ENCODE results near the gene ZNF622.
A peak's percentile ranks its signal among the peaks of the same experiment; 100 is the strongest.

Gene ZNF622

DNA sequence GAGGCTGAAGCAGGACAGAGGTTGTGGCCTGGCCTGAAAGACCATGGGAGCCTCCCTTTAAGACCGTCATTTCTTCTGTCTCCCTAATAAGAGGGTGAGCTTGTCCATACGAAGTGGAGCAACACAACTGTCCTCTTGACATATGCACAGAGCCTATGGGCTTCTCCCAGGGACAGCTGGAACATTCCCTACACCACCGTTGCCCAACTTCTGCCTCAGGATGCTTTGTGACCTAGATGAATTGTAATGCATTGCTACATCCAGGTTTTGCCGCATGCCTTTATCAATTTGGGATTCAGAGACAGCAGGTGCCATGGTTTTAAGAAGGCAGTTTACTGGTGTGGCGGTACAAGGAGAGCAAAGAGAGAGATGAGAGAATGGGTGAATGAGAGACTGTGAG is 34.4 kb upstream of the ZNF622 start:
- H3K14ac ChIP-seq (ENCODE audit: low read length) = no peak overlapping the region
- H3K18ac ChIP-seq (ENCODE audit: low read length) = no peak overlapping the region
- H4K91ac ChIP-seq (ENCODE audit: low read depth, low read length) = no peak overlapping the region
- H3K23ac ChIP-seq (ENCODE audit: low read length) = no peak overlapping the region
- no peak overlapping the region for H2AFZ ChIP-seq (ENCODE audit: insufficient read depth, low read length, poor library complexity)
- peaks cover 2% of the 10 kb centered on the region for H3K79me2 ChIP-seq (ENCODE audit: control insufficient read depth, insufficient read depth, low read length, poor library complexity)
- H2BK5ac ChIP-seq (ENCODE audit: low read depth, low read length, poor library complexity) = no peak overlapping the region
- no peak overlapping the region for H3K4me3 ChIP-seq (ENCODE audit: low read depth, low read length)
- H3K9me3 ChIP-seq (ENCODE audit: insufficient read depth, low read depth, low read length) = peaks cover 3% of the 10 kb centered on the region
- no CpG with 5 or more reads among the region's 5 CpGs for WGBS (ENCODE audit: extremely low coverage, insufficient coverage, insufficient read length)
- no peak overlapping the region for H3K27ac ChIP-seq (ENCODE audit: low read depth, low read length)
- no peak overlapping the region for H2BK120ac ChIP-seq (ENCODE audit: insufficient read depth, low read length, poor library complexity)
- H3K4me1 ChIP-seq (ENCODE audit: control insufficient read depth in 1 of 2, insufficient read depth in 2 of 2, low read length in 2 of 2) = peaks cover 0 to 3% of the 10 kb centered on the region in 2 experiments
- no peaks in the 10 kb centered on the region for H3K27me3 ChIP-seq (ENCODE audit: insufficient read depth, low read length)
- H3K4me2 ChIP-seq (ENCODE audit: low read length) = no peak overlapping the region
- no peaks in the 10 kb centered on the region for H3K79me1 ChIP-seq (ENCODE audit: low read length)
- no peak overlapping the region for H3K4ac ChIP-seq (ENCODE audit: low read depth, low read length)
- H3K9ac ChIP-seq (ENCODE audit: low read length) = no peak overlapping the region
- peak; percentile 62 to 77 for DNase-seq
- H2BK12ac ChIP-seq (ENCODE audit: low read length) = no peak overlapping the region
- no peak overlapping the region for H4K8ac ChIP-seq (ENCODE audit: low read depth, low read length)
- H2AK5ac ChIP-seq (ENCODE audit: low read length) = no peak overlapping the region
- no peak overlapping the region for H4K12ac ChIP-seq (ENCODE audit: low read depth, low read length)
- H3K36me3 ChIP-seq (ENCODE audit: control insufficient read depth in 1 of 2, insufficient read depth in 2 of 2, low read length in 2 of 2) = no peaks in the 10 kb centered on the region

DNA sequence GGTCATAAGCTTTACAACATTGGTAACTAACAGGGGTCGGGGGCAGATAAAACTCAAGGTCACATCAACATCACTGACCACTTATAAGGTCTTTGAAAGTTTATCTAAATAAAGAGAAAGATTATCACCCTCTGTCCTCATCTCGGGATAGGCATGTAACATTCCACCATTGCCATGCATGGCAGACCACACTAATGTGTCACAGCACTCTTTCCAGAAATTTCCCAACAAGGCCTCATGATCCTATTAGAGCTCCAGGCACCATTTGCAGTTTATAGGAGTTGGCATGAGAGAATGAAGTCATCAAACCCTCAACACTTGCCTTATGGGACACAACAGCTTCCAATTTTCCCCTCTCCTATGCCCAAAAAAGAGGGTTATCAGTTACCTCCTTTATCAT is 31.9 kb upstream of the ZNF622 start:
- Histone ChIP-seq H3K27me3 (ENCODE audit: insufficient read depth, low read length) (no peaks in the 10 kb centered on the region), H2BK120ac (ENCODE audit: insufficient read depth, low read length, poor library complexity) (no peak overlapping the region), H2AK5ac (ENCODE audit: low read length) (no peak overlapping the region), H3K14ac (ENCODE audit: low read length) (no peak overlapping the region), H4K8ac (ENCODE audit: low read depth, low read length) (no peak overlapping the region), H3K9me3 (ENCODE audit: insufficient read depth, low read depth, low read length) (peaks cover 5% of the 10 kb centered on the region), H2BK12ac (ENCODE audit: low read length) (no peak overlapping the region), H3K9ac (ENCODE audit: low read length) (no peak overlapping the region), H3K4ac (ENCODE audit: low read depth, low read length) (no peak overlapping the region), H4K12ac (ENCODE audit: low read depth, low read length) (no peak overlapping the region), H2AFZ (ENCODE audit: insufficient read depth, low read length, poor library complexity) (no peak overlapping the region), H3K18ac (ENCODE audit: low read length) (no peak overlapping the region), H3K23ac (ENCODE audit: low read length) (no peak overlapping the region), H2BK5ac (ENCODE audit: low read depth, low read length, poor library complexity) (no peak overlapping the region), H3K4me1 (ENCODE audit: control insufficient read depth in 1 of 2, insufficient read depth in 2 of 2, low read length in 2 of 2) (no peaks in the 10 kb centered on the region), H3K36me3 (ENCODE audit: control insufficient read depth in 1 of 2, insufficient read depth in 2 of 2, low read length in 2 of 2) (no peaks in the 10 kb centered on the region), H3K4me2 (ENCODE audit: low read length) (no peak overlapping the region), H3K79me1 (ENCODE audit: low read length) (no peaks in the 10 kb centered on the region), H4K91ac (ENCODE audit: low read depth, low read length) (no peak overlapping the region), H3K79me2 (ENCODE audit: control insufficient read depth, insufficient read depth, low read length, poor library complexity) (no peaks in the 10 kb centered on the region), H3K27ac (ENCODE audit: low read depth, low read length) (no peak overlapping the region), H3K4me3 (ENCODE audit: low read depth, low read length) (no peak overlapping the region)
- no peak for DNase-seq
- no CpG with 5 or more reads among the region's 2 CpGs for WGBS (ENCODE audit: extremely low coverage, insufficient coverage, insufficient read length)

DNA sequence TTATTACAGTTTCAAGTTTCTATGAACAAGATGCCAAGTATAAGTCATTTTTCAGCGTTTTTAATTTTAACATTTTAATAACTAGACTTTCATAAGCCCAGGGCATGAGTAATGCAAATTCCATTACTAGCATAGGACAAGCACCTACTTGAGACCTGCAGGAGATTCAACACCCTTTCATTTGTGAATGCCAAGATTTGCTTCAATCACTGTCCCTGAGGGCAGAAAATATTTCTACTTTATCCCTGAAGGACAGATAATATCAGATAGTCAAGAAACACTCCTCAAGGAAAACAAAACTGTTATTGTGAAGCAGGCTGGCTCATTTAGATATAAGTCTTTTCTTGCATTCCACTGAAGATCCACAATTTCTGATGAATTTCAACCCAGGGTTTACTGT is 27.7 kb upstream of the ZNF622 start:
- Histone ChIP-seq H2BK5ac (ENCODE audit: low read depth, low read length, poor library complexity) (no peak overlapping the region), H3K79me1 (ENCODE audit: low read length) (no peaks in the 10 kb centered on the region), H3K4me1 (ENCODE audit: control insufficient read depth in 1 of 2, insufficient read depth in 2 of 2, low read length in 2 of 2) (no peaks in the 10 kb centered on the region), H3K9ac (ENCODE audit: low read length) (no peak overlapping the region), H2AFZ (ENCODE audit: insufficient read depth, low read length, poor library complexity) (no peak overlapping the region), H3K79me2 (ENCODE audit: control insufficient read depth, insufficient read depth, low read length, poor library complexity) (no peaks in the 10 kb centered on the region), H3K14ac (ENCODE audit: low read length) (no peak overlapping the region), H3K27me3 (ENCODE audit: insufficient read depth, low read length) (no peaks in the 10 kb centered on the region), H3K36me3 (ENCODE audit: control insufficient read depth in 1 of 2, insufficient read depth in 2 of 2, low read length in 2 of 2) (no peaks in the 10 kb centered on the region), H3K23ac (ENCODE audit: low read length) (no peak overlapping the region), H4K8ac (ENCODE audit: low read depth, low read length) (no peak overlapping the region), H3K4ac (ENCODE audit: low read depth, low read length) (no peak overlapping the region), H3K4me3 (ENCODE audit: low read depth, low read length) (no peak overlapping the region), H4K12ac (ENCODE audit: low read depth, low read length) (no peak overlapping the region), H3K9me3 (ENCODE audit: insufficient read depth, low read depth, low read length) (peaks cover 5% of the 10 kb centered on the region), H3K18ac (ENCODE audit: low read length) (no peak overlapping the region), H3K4me2 (ENCODE audit: low read length) (no peak overlapping the region), H2BK12ac (ENCODE audit: low read length) (no peak overlapping the region), H2AK5ac (ENCODE audit: low read length) (no peak overlapping the region), H3K27ac (ENCODE audit: low read depth, low read length) (no peak overlapping the region), H4K91ac (ENCODE audit: low read depth, low read length) (no peak overlapping the region), H2BK120ac (ENCODE audit: insufficient read depth, low read length, poor library complexity) (no peak overlapping the region)
- WGBS (ENCODE audit: extremely low coverage, insufficient coverage, insufficient read length) = no CpG with 5 or more reads among the region's 1 CpG
- peak; percentile 62 to 98 for DNase-seq

DNA sequence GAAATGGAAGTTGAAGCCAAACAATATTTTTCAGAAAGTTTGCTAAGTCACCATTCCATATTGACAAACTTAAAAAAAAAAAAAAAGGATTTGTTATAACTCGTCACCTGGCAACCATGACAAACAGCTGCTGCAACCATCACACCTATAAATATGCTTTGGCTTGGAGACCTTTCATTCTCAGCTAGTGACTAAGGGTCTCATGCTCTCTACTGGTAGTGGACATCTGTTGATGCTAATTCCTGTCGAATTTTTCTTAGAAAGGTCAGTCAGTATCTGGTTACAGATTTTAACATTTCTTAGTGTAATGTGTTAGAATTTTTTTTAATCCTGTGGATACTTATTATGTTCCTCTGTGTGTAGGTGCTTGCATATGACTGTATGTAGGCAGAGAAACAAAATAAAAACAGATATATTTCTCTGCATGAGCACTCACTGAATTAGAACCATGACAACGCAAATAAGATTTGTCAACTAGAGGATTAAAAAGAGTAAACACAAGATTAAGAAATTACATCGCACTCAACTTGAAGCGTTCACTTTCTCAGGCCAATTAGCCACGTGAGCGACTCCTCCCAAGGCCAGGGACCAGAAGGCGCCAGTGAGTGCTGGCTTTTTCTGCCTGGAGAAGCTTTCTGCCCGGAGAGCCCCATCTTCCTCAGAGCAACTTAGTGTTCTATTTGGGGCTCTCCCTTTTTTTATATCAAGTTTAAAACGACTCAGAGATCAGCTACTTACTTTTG is 27.0 kb upstream of the ZNF622 start:
- no peak overlapping the region for H2BK120ac ChIP-seq (ENCODE audit: insufficient read depth, low read length, poor library complexity)
- H3K27ac ChIP-seq (ENCODE audit: low read depth, low read length) = no peak overlapping the region
- peak; percentile 84 to 96 for DNase-seq
- H2AFZ ChIP-seq (ENCODE audit: insufficient read depth, low read length, poor library complexity) = no peak overlapping the region
- WGBS (ENCODE audit: extremely low coverage, insufficient coverage, insufficient read length) = no CpG with 5 or more reads among the region's 10 CpGs
- no peaks in the 10 kb centered on the region for H3K36me3 ChIP-seq (ENCODE audit: control insufficient read depth in 1 of 2, insufficient read depth in 2 of 2, low read length in 2 of 2)
- no peaks in the 10 kb centered on the region for H3K79me1 ChIP-seq (ENCODE audit: low read length)
- no peak overlapping the region for H3K9ac ChIP-seq (ENCODE audit: low read length)
- H3K4me2 ChIP-seq (ENCODE audit: low read length) = no peak overlapping the region
- no peak overlapping the region for H4K8ac ChIP-seq (ENCODE audit: low read depth, low read length)
- no peak overlapping the region for H4K91ac ChIP-seq (ENCODE audit: low read depth, low read length)
- no peak overlapping the region for H3K4ac ChIP-seq (ENCODE audit: low read depth, low read length)
- H3K9me3 ChIP-seq (ENCODE audit: insufficient read depth, low read depth, low read length) = peaks cover 5% of the 10 kb centered on the region
- no peak overlapping the region for H3K4me3 ChIP-seq (ENCODE audit: low read depth, low read length)
- H2BK5ac ChIP-seq (ENCODE audit: low read depth, low read length, poor library complexity) = no peak overlapping the region
- H3K14ac ChIP-seq (ENCODE audit: low read length) = no peak overlapping the region
- no peak overlapping the region for H2AK5ac ChIP-seq (ENCODE audit: low read length)
- no peak overlapping the region for H3K23ac ChIP-seq (ENCODE audit: low read length)
- no peak overlapping the region for H4K12ac ChIP-seq (ENCODE audit: low read depth, low read length)
- no peaks in the 10 kb centered on the region for H3K27me3 ChIP-seq (ENCODE audit: insufficient read depth, low read length)
- no peaks in the 10 kb centered on the region for H3K79me2 ChIP-seq (ENCODE audit: control insufficient read depth, insufficient read depth, low read length, poor library complexity)
- no peak overlapping the region for H3K18ac ChIP-seq (ENCODE audit: low read length)
- H2BK12ac ChIP-seq (ENCODE audit: low read length) = no peak overlapping the region
- H3K4me1 ChIP-seq (ENCODE audit: control insufficient read depth in 1 of 2, insufficient read depth in 2 of 2, low read length in 2 of 2) = no peaks in the 10 kb centered on the region
